HEK293 (cell line): Measurements from ENCODE around the gene POLD1.

ENCODE experiments used
- BCL11A ChIP-seq: fragments of 450-650 bp; formaldehyde crosslinking; IDR thresholded peaks from 2 replicates; pipeline ENCODE4 v1.5.1; 2016; ENCODE audit warnings: low read depth, missing biosample characterization, missing genetic modification characterization
- CTCF ChIP-seq: fragments of 450-650 bp; formaldehyde crosslinking; IDR thresholded peaks from 2 replicates; pipeline ENCODE4 v1.5.1; 2016; ENCODE audit warnings: missing biosample characterization, missing genetic modification characterization
- HOXC10 ChIP-seq: sonication (generic); formaldehyde crosslinking; IDR thresholded peaks from 2 replicates; pipeline ENCODE4 v1.8.1; 2023; ENCODE audit warnings: mild to moderate bottlenecking, missing genetic modification reagents
- KLF16 ChIP-seq: fragments of 450-650 bp; formaldehyde crosslinking; IDR thresholded peaks from 2 replicates; pipeline ENCODE4 v1.5.1; 2017; ENCODE audit warnings: missing biosample characterization, missing genetic modification characterization
- KLF7 ChIP-seq: fragments of 450-650 bp; formaldehyde crosslinking; IDR thresholded peaks from 2 replicates; pipeline ENCODE4 v1.5.1; 2016; ENCODE audit warnings: missing biosample characterization, missing genetic modification characterization, borderline replicate concordance
- KLF9 ChIP-seq: fragments of 450-650 bp; formaldehyde crosslinking; IDR thresholded peaks from 2 replicates; pipeline ENCODE4 v1.5.1; 2016; ENCODE audit warnings: missing biosample characterization, missing genetic modification characterization, low read depth
- MZF1 ChIP-seq: fragments of 450-650 bp; formaldehyde crosslinking; IDR thresholded peaks from 2 replicates; pipeline ENCODE4 v1.5.1; 2017; ENCODE audit warnings: missing biosample characterization, missing genetic modification characterization, borderline replicate concordance
- PRDM1 ChIP-seq: fragments of 450-650 bp; formaldehyde crosslinking; IDR thresholded peaks from 2 replicates; pipeline ENCODE4; 2016; ENCODE audit warnings: missing biosample characterization, missing genetic modification characterization
- SP3 ChIP-seq: fragments of 450-650 bp; formaldehyde crosslinking; IDR thresholded peaks from 2 replicates; pipeline ENCODE4 v1.5.1; 2016; ENCODE audit warnings: missing biosample characterization, missing genetic modification characterization
- ZFHX2 ChIP-seq: fragments of 450-650 bp; formaldehyde crosslinking; conservative IDR thresholded peaks from 2 replicates; pipeline ENCODE4 v1.5.1; 2016; ENCODE audit warnings: missing biosample characterization, missing genetic modification characterization
- ZFP37 ChIP-seq: fragments of 450-650 bp; formaldehyde crosslinking; IDR thresholded peaks from 2 replicates; pipeline ENCODE4 v1.5.1; 2016; ENCODE audit warnings: missing biosample characterization, missing genetic modification characterization
- ZFP41 ChIP-seq: fragments of 450-650 bp; formaldehyde crosslinking; IDR thresholded peaks from 2 replicates; pipeline ENCODE4 v1.5.1; 2016; ENCODE audit warnings: missing biosample characterization, missing genetic modification characterization, borderline replicate concordance
- ZNF112 ChIP-seq: fragments of 450-650 bp; formaldehyde crosslinking; IDR thresholded peaks from 2 replicates; pipeline ENCODE4 v1.5.0; 2017; ENCODE audit warnings: missing biosample characterization, missing genetic modification characterization
- ZNF133 ChIP-seq: fragments of 450-650 bp; formaldehyde crosslinking; IDR thresholded peaks from 2 replicates; pipeline ENCODE4 v1.5.1; 2016; ENCODE audit warnings: missing biosample characterization, missing genetic modification characterization
- ZNF155 ChIP-seq: fragments of 450-650 bp; formaldehyde crosslinking; IDR thresholded peaks from 2 replicates; pipeline ENCODE4 v1.5.1; 2016; ENCODE audit warnings: missing biosample characterization, missing genetic modification characterization
- ZNF169 ChIP-seq: fragments of 450-650 bp; formaldehyde crosslinking; IDR thresholded peaks from 2 replicates; pipeline ENCODE4 v1.5.1; 2016; ENCODE audit warnings: missing biosample characterization, missing genetic modification characterization
- ZNF175 ChIP-seq: fragments of 450-650 bp; formaldehyde crosslinking; IDR thresholded peaks from 2 replicates; pipeline ENCODE4 v1.5.1; 2016; ENCODE audit warnings: missing biosample characterization, missing genetic modification characterization
- ZNF2 ChIP-seq: fragments of 450-650 bp; formaldehyde crosslinking; IDR thresholded peaks from 2 replicates; pipeline ENCODE4 v1.5.1; 2016; ENCODE audit warnings: missing biosample characterization, missing genetic modification characterization
- ZNF211 ChIP-seq: fragments of 450-650 bp; formaldehyde crosslinking; IDR thresholded peaks from 2 replicates; pipeline ENCODE4 v1.5.1; 2016; ENCODE audit warnings: low read depth, missing biosample characterization, missing genetic modification characterization
- ZNF214 ChIP-seq: fragments of 450-650 bp; formaldehyde crosslinking; IDR thresholded peaks from 2 replicates; pipeline ENCODE4 v1.5.1; 2017; ENCODE audit warnings: missing biosample characterization, mild to moderate bottlenecking, missing genetic modification characterization, borderline replicate concordance
- ZNF24 ChIP-seq: fragments of 450-650 bp; formaldehyde crosslinking; IDR thresholded peaks from 2 replicates; pipeline ENCODE4 v1.5.1; 2016; ENCODE audit warnings: missing biosample characterization, missing genetic modification characterization
- ZNF274 ChIP-seq, 2 experiments: fragments of 200-500 bp in 1 of 2; fragments of 450-650 bp in 1 of 2; sonication (Bioruptor generic) in 1 of 2; formaldehyde crosslinking in 1 of 2; IDR thresholded peaks; 2 replicates each; pipeline versions ENCODE4 v1.5.1 to v1.6.1; 2014 to 2016; ENCODE audit warnings: borderline replicate concordance in 1 of 2, inconsistent platforms in 1 of 2, low read length in 1 of 2, missing biosample characterization in 1 of 2, missing genetic modification characterization in 1 of 2
- ZNF280C ChIP-seq: fragments of 450-650 bp; formaldehyde crosslinking; IDR thresholded peaks from 2 replicates; pipeline ENCODE4 v1.5.1; 2016; ENCODE audit warnings: missing biosample characterization, missing genetic modification characterization
- ZNF341 ChIP-seq: fragments of 450-650 bp; formaldehyde crosslinking; IDR thresholded peaks from 2 replicates; pipeline ENCODE4; 2016; ENCODE audit warnings: low read depth, missing biosample characterization, missing genetic modification characterization
- ZNF394 ChIP-seq: fragments of 450-650 bp; formaldehyde crosslinking; IDR thresholded peaks from 2 replicates; pipeline ENCODE4 v1.5.1; 2016; ENCODE audit warnings: missing biosample characterization, missing genetic modification characterization, mild to moderate bottlenecking, moderate library complexity, borderline replicate concordance
- ZNF416 ChIP-seq: fragments of 450-650 bp; formaldehyde crosslinking; IDR thresholded peaks from 2 replicates; pipeline ENCODE4 v1.5.1; 2016; ENCODE audit warnings: missing biosample characterization, missing genetic modification characterization
- ZNF433 ChIP-seq: fragments of 450-650 bp; formaldehyde crosslinking; IDR thresholded peaks from 2 replicates; pipeline ENCODE4 v1.5.1; 2016; ENCODE audit warnings: missing biosample characterization, missing genetic modification characterization, low read depth
- ZNF488 ChIP-seq: fragments of 450-650 bp; formaldehyde crosslinking; IDR thresholded peaks from 2 replicates; pipeline ENCODE4 v1.5.1; 2016; ENCODE audit warnings: missing biosample characterization, missing genetic modification characterization
- ZNF521 ChIP-seq: fragments of 450-650 bp; formaldehyde crosslinking; IDR thresholded peaks from 2 replicates; pipeline ENCODE4 v1.5.1; 2017; ENCODE audit warnings: missing biosample characterization, mild to moderate bottlenecking, missing genetic modification characterization
- ZNF529 ChIP-seq: fragments of 450-650 bp; formaldehyde crosslinking; IDR thresholded peaks from 2 replicates; pipeline ENCODE4 v1.5.1; 2017; ENCODE audit warnings: missing genetic modification characterization, missing biosample characterization; ENCODE audit not compliant: insufficient replicate concordance
- ZNF596 ChIP-seq: fragments of 450-650 bp; IDR thresholded peaks from 2 replicates; pipeline ENCODE4 v1.5.0; 2018; ENCODE audit warnings: missing biosample characterization, mild to moderate bottlenecking, missing genetic modification characterization, moderate library complexity
- ZNF692 ChIP-seq: fragments of 450-650 bp; formaldehyde crosslinking; IDR thresholded peaks from 2 replicates; pipeline ENCODE4 v1.5.1; 2016; ENCODE audit warnings: missing biosample characterization, missing genetic modification characterization
- ZNF776 ChIP-seq: fragments of 450-650 bp; formaldehyde crosslinking; IDR thresholded peaks from 2 replicates; pipeline ENCODE4 v1.5.0; 2017; ENCODE audit warnings: missing biosample characterization, missing genetic modification characterization, borderline replicate concordance
- ZNF777 ChIP-seq: fragments of 450-650 bp; formaldehyde crosslinking; IDR thresholded peaks from 2 replicates; pipeline ENCODE4 v1.5.1; 2017; ENCODE audit warnings: missing biosample characterization, missing genetic modification characterization, borderline replicate concordance
- ZXDB ChIP-seq: fragments of 450-650 bp; formaldehyde crosslinking; IDR thresholded peaks from 2 replicates; pipeline ENCODE4 v1.5.1; 2016; ENCODE audit warnings: missing biosample characterization, missing genetic modification characterization

The POLD1 gene

GRCh38 chr19:50383852-50384684 lies at the start of gene POLD1 (continued):
- no peak for TF ChIP-seq ZNF488 (tag by site-specific recombination)
- peak; percentile 95 for TF ChIP-seq ZNF341 (tag by site-specific recombination)
- no peak for TF ChIP-seq ZNF596
- TF ChIP-seq ZNF280C = no peak
- TF ChIP-seq ZNF133 (tag by site-specific recombination) = no peak
- TF ChIP-seq ZNF112 = no peak
- no peak for TF ChIP-seq ZNF214
- no peak for TF ChIP-seq ZNF433 (tag by site-specific recombination)
- TF ChIP-seq ZNF211 (tag by site-specific recombination) = no peak
- TF ChIP-seq MZF1 (tag by site-specific recombination) = no peak
- no peak for TF ChIP-seq ZNF521 (tag by site-specific recombination)
- no peak for TF ChIP-seq ZNF155
- peak; percentile 97 for TF ChIP-seq SP3 (tag by site-specific recombination)
- TF ChIP-seq KLF7 (tag by site-specific recombination) = peak; percentile 83; the same call in 1 of the 2 replicates
- peak; percentile 94 for TF ChIP-seq KLF16
- TF ChIP-seq HOXC10 (CRISPR knock-in tag) = 0 out of 2 replicates have a peak, but pooled peaks have one; percentile 57
- no peak for TF ChIP-seq ZNF777 (tag by site-specific recombination)
- peak; percentile 55 for TF ChIP-seq ZFP37
- no peak for TF ChIP-seq ZNF776 (tag by site-specific recombination)
- TF ChIP-seq BCL11A (tag by site-specific recombination) = peak; percentile 73; the same call in 1 of the 2 replicates
- TF ChIP-seq PRDM1 (tag by site-specific recombination) = no peak
- TF ChIP-seq ZNF529 (tag by site-specific recombination) = no peak
- TF ChIP-seq ZFHX2 (tag by site-specific recombination) = peak; percentile 95
- TF ChIP-seq ZNF24 (tag by site-specific recombination) = peak; percentile 78
- TF ChIP-seq ZNF274 (IDR thresholded peaks at IDR 0.05; ENCODE audit: low read length) = no peak
- no peak for TF ChIP-seq ZNF274 (tag by site-specific recombination; IDR thresholded peaks at IDR 0.05; ENCODE audit: borderline replicate concordance)
- TF ChIP-seq ZNF175 = no peak
- TF ChIP-seq CTCF = no peak
- TF ChIP-seq KLF9 (tag by site-specific recombination) = peak; percentile 100
- TF ChIP-seq ZNF394 (tag by site-specific recombination) = peak; percentile 50; the same call in 1 of the 2 replicates
- TF ChIP-seq ZXDB (tag by site-specific recombination) = peak; percentile 100
- TF ChIP-seq ZFP41 (tag by site-specific recombination) = no peak
- no peak for TF ChIP-seq ZNF416 (tag by site-specific recombination)
- TF ChIP-seq ZNF169 (tag by site-specific recombination) = no peak
- peak; percentile 64; the same call in 1 of the 2 replicates for TF ChIP-seq ZNF2 (tag by site-specific recombination)
- TF ChIP-seq ZNF692 (tag by site-specific recombination) = peak; percentile 80
